GM19468 (cell line): ENCODE results near the gene CNMD.
"Not testable (repeated sequence)": the region's sequence is repeated elsewhere in the genome, so short reads cannot be mapped to it uniquely, and the experiment has no call there.

ENCODE experiments used
- ATAC-seq: cut with Tn5 transposase; IDR thresholded peaks from one replicate; pipeline ENCODE4 v1.9.1; 2021; ENCODE audit warnings: mild to moderate bottlenecking, moderate library complexity, moderate number of reproducible peaks; ENCODE audit not compliant: unreplicated experiment; ENCODE audit errors: extremely low read depth

CNMD gene

DNA sequence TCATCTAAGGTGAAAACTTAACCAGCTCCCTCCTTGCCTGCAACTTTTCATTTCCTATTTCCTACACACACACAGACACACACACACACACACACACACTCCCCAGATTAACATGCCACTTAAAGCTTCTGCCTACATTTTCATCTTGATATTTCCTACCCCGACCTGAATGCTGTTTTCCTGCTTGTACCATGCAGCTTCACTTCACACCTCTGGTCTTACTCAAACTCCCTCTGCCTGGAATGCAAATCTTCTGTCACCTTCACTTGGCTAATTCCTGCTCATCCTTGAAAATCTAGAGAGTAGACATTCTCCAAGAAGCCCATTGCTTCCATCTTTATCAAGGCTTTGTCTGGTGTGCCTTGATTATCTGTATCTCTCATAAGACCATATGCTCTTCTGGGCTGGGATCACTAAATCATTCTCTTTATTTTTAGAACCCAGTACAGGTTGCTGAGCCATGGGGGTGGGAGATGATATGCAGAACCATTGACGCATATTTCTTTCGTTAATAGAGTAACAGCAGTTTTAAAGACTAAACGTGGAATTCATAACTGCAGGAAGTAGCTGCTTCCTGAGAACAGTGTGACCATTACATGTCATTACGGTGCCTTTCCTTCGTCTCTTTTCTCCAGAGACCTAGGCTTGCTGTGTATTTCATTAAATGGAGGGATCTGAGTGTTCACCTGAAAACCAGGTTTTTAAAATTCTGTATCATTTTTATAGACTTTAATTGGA, 37.7 kb downstream of the CNMD start:
- no peak for ATAC-seq

DNA sequence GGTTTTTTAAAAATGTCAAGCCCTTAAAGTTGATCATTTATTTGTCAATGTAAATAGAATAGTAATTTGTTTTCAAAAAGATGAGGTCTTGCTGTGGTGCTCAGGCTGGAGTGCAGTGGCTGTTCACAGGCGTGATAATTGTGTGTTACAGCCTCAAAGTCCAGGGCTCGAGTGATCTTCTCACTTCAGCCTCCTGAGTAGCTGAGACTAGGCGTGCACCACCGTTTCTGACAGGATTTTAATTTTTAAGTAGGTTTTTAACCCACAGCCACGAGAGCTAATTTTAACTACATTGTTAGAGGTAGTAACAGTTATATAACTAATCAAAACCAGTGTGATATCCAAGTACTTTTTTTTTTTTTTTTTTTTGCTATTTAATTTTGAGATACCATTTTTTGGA, 43.1 kb downstream of the CNMD start:
- no peak for ATAC-seq

GRCh38 chr13:52695856-52696255, 43.8 kb downstream of the CNMD start:
- ATAC-seq: no peak

- no peak for ATAC-seq
Measured at GRCh38 chr13:52686376-52686775, 53.2 kb downstream of the CNMD start.

- ATAC-seq: not testable (repeated sequence)
Measured at GRCh38 chr13:52685806-52686205, 53.8 kb downstream of the CNMD start.

DNA sequence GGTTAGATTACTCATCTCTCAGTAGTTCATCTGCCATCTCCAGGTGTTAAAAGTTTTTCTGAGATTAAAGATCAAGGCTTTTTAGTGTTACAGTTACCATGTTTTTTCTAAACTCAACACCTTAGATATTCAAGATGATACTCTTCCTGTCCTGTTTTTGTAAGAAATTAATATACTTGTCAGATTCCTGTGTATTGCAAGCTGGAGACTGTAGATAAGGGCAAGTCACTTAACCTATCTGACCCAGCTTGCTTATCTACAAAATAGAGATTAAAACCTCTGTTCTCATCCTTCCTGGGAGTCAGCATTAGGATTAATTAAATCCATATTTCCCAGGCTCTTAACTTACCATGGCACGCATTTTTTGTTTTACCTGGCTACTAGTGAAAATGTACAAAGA, 61.8 kb downstream of the CNMD start:
- ATAC-seq: no peak

- no peak for ATAC-seq
Measured at GRCh38 chr13:52673465-52673864, 66.2 kb downstream of the CNMD start.

DNA sequence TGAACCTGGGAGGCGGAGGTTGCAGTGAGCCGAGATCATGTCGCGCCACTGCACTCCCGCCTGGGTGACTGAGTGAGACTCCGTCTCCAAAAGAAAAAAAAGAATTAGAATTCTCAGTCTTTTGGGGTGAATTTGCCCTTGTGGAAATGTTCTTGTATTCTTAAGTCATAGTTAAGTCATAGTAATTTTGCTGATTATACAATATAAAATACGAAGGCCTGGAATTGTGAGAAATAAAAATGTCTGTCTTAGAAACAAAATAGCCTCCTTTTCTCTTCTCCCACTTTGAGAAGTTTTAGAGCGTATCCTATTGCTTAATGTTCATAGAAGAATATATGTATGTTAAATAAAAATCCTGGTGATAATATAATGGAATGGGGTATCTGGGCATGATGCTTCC, 68.9 kb downstream of the CNMD start:
- ATAC-seq: no peak

- no peak for ATAC-seq
Measured at GRCh38 chr13:52669677-52670076, 69.9 kb downstream of the CNMD start.

GRCh38 chr13:52665325-52665724, 74.3 kb downstream of the CNMD start:
- no peak for ATAC-seq

- ATAC-seq: no peak
Measured at GRCh38 chr13:52664272-52664671, 75.3 kb downstream of the CNMD start.

DNA sequence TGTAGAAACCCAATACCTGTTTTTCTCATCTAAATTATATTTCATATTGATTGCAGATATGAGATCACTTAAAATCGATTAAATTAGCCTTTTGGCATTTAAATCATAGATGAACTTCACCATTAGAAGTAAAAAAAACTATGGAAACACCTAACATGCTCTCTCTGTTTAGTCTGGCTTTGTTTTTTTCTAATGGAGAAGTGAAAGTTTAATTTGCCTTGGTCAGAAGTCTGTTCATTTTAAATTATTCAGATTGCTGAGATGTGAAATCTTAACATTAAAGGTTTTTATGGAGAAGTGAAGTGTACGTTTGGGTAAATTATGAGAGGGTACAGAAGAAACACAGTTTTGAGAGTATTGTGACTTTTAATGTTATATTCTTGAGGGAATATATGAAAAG, 80.3 kb downstream of the CNMD start:
- ATAC-seq: no peak
